ENCODE results near the gene PEA15.

- TF ChIP-seq EZH2phosphoT487 (IDR thresholded peaks at IDR 0.05; ENCODE audit: insufficient read depth, low read depth): no peak
- TF ChIP-seq EZH2 (IDR thresholded peaks at IDR 0.05; ENCODE audit: insufficient read depth, poor library complexity, severe bottlenecking): no peak
Observed at GRCh38 chr1:160169553-160170399, 35.4 kb upstream of the PEA15 start.

All from GM23248 (cell line).